GM23338 (cell line): ENCODE measurements around the gene FAM221A. TPM values are rescaled to one million over a fixed set of nuclear protein-coding genes. Genes with fewer than 3 reads are reported as not detected.

Source experiments
- ATAC-seq: fragments of 200-7000 bp; cut with Tn5 transposase; 3 replicates; pipeline ENCODE4 v1.9.1; 2020
- DNase-seq: peaks from one replicate; pipeline ENCODE4 v3.0.0-alpha.2; 2015; ENCODE audit warnings: low spot score
- H2AFZ ChIP-seq: fragments of 200-600 bp; sonication (generic); 2 replicates; pipeline ENCODE4 v1.8.0; 2016; ENCODE audit warnings: antibody characterized with exemption, mild to moderate bottlenecking, moderate library complexity
- H3F3A ChIP-seq: fragments of 200-600 bp; sonication (generic); replicated peaks from 2 replicates; pipeline ENCODE4 v1.8.0; 2017; ENCODE audit warnings: antibody characterized with exemption, mixed run types, low read depth
- H3K27ac ChIP-seq: fragments of 200-600 bp; sonication (generic); 2 replicates; pipeline ENCODE4 v1.6.1; 2016; ENCODE audit warnings: low read depth
- H3K27me3 ChIP-seq: fragments of 200-600 bp; sonication (generic); 2 replicates; pipeline ENCODE4 v1.8.0; 2016; ENCODE audit warnings: mild to moderate bottlenecking, mixed run types, moderate library complexity; ENCODE audit not compliant: insufficient read depth
- H3K36me3 ChIP-seq: fragments of 200-600 bp; sonication (generic); 2 replicates; pipeline ENCODE4 v1.8.0; 2016; ENCODE audit warnings: mild to moderate bottlenecking; ENCODE audit not compliant: insufficient read depth
- H3K4me1 ChIP-seq: fragments of 200-600 bp; sonication (generic); 2 replicates; pipeline ENCODE4 v1.8.0; 2016; ENCODE audit warnings: mild to moderate bottlenecking, moderate library complexity; ENCODE audit not compliant: insufficient read depth
- H3K4me2 ChIP-seq: fragments of 200-600 bp; sonication (generic); 2 replicates; pipeline ENCODE4 v1.7.1; 2017; ENCODE audit warnings: mixed run types
- H3K4me3 ChIP-seq: fragments of 200-600 bp; sonication (generic); 2 replicates; pipeline ENCODE4 v1.6.1; 2016; ENCODE audit warnings: mixed run types
- H3K79me2 ChIP-seq: fragments of 200-600 bp; sonication (generic); replicated peaks from 2 replicates; pipeline ENCODE4 v1.8.0; 2017; ENCODE audit warnings: mild to moderate bottlenecking; ENCODE audit not compliant: insufficient read depth
- H3K9me2 ChIP-seq: fragments of 200-600 bp; sonication (generic); 2 replicates; pipeline ENCODE4 v1.8.0; 2017; ENCODE audit not compliant: insufficient read depth
- H4K20me1 ChIP-seq: fragments of 200-600 bp; sonication (generic); replicated peaks from 2 replicates; pipeline ENCODE4 v1.8.0; 2017; ENCODE audit warnings: mild to moderate bottlenecking; ENCODE audit not compliant: insufficient read depth
- H3K27ac Mint-ChIP-seq: 2 replicates; pipeline ENCODE4 v1.8.0; 2020; ENCODE audit warnings: inconsistent platforms, mild to moderate bottlenecking, moderate library complexity, mixed read lengths
- H3K27me3 Mint-ChIP-seq: 3 replicates; pipeline ENCODE4 v1.8.0; 2022; ENCODE audit warnings: low read depth, mild to moderate bottlenecking, moderate library complexity, mixed read lengths, inconsistent platforms; ENCODE audit not compliant: insufficient read depth, poor library complexity
- H3K36me3 Mint-ChIP-seq: 3 replicates; pipeline ENCODE4 v1.8.0; 2021; ENCODE audit warnings: low read depth, mild to moderate bottlenecking, inconsistent platforms, moderate library complexity, mixed read lengths
- H3K4me1 Mint-ChIP-seq: 3 replicates; pipeline ENCODE4 v1.8.0; 2020; ENCODE audit warnings: mild to moderate bottlenecking, inconsistent platforms, mixed read lengths
- H3K4me3 Mint-ChIP-seq: 3 replicates; pipeline ENCODE4 v1.8.0; 2021; ENCODE audit warnings: moderate library complexity, mild to moderate bottlenecking, inconsistent platforms, mixed read lengths
- H3K9me3 Mint-ChIP-seq: 3 replicates; pipeline ENCODE4 v1.8.0; 2020; ENCODE audit warnings: moderate library complexity, mild to moderate bottlenecking, inconsistent platforms, mixed read lengths
- CREB1 ChIP-seq: fragments of 250-450 bp; sonication (Bioruptor Pico); IDR thresholded peaks from 2 replicates; pipeline ENCODE4 v1.5.0; 2020; ENCODE audit warnings: low read depth, mild to moderate bottlenecking, moderate library complexity
- EZH2 ChIP-seq: fragments of 200-600 bp; sonication (generic); IDR thresholded peaks from one replicate; pipeline ENCODE4 v1.8.0; 2017; ENCODE audit warnings: antibody characterized with exemption, mild to moderate bottlenecking, low read depth; ENCODE audit not compliant: unreplicated experiment
- JUNB ChIP-seq: IDR thresholded peaks from one replicate; pipeline ENCODE4 v1.6.1; 2016; ENCODE audit warnings: antibody characterized with exemption; ENCODE audit not compliant: unreplicated experiment
- NANOG ChIP-seq: IDR thresholded peaks from 2 replicates; pipeline ENCODE4 v1.6.1; 2016; ENCODE audit warnings: antibody characterized with exemption, borderline replicate concordance
- STAT1 ChIP-seq: IDR thresholded peaks from one replicate; pipeline ENCODE4 v1.6.1; 2016; ENCODE audit warnings: antibody characterized with exemption; ENCODE audit not compliant: unreplicated experiment
- ZNF114 ChIP-seq: fragments of 250-450 bp; sonication (Bioruptor Pico); IDR thresholded peaks from 2 replicates; pipeline ENCODE4 v1.5.0; 2020; ENCODE audit warnings: mild to moderate bottlenecking, moderate library complexity
- ZNF331 ChIP-seq: fragments of 250-450 bp; sonication (Bioruptor Pico); IDR thresholded peaks from 2 replicates; pipeline ENCODE4 v1.5.0; 2020; ENCODE audit warnings: low read depth, mild to moderate bottlenecking, moderate library complexity
- polyA plus RNA-seq: library from polyadenylated mRNA; unstranded; fragments of >200 nt; fragmentation: Nextera tagmentation; extraction: Ambion mirVana; gene quantifications from 2 replicates; pipeline ENCODE4 v1.2.1, GENCODE V29; 2016
- total RNA-seq: library from RNA; depleted of rRNA; stranded (reverse); fragments of >200 nt; shearing (Covaris generic); gene quantifications from 2 replicates; pipeline ENCODE4 v1.2.3, GENCODE V29; 2014
- TF ChIP-seq, protein P1 (sequence below), 2 experiments: fragments of 200-600 bp in 1 of 2; sonication (generic) in 1 of 2; conservative IDR thresholded peaks; 2 replicates each; pipeline versions ENCODE4 v1.5.1 to v1.6.1; 2016 to 2017; ENCODE audit warnings: antibody characterized with exemption in 2 of 2, low read depth in 2 of 2, mild to moderate bottlenecking in 2 of 2, moderate library complexity in 1 of 2
- TF ChIP-seq, protein P2 (sequence below): fragments of 250-450 bp; sonication (Bioruptor Pico); IDR thresholded peaks from 2 replicates; pipeline ENCODE4 v1.5.0; 2020; ENCODE audit warnings: mild to moderate bottlenecking, moderate library complexity
- TF ChIP-seq, protein P3 (sequence below): IDR thresholded peaks from 2 replicates; pipeline ENCODE4 v1.6.1; 2016; ENCODE audit warnings: antibody characterized with exemption

The FAM221A gene
- total and polyA plus RNA-seq, 2 experiments from 2014 or later = 31.4 to 35.7 TPM

DNA sequence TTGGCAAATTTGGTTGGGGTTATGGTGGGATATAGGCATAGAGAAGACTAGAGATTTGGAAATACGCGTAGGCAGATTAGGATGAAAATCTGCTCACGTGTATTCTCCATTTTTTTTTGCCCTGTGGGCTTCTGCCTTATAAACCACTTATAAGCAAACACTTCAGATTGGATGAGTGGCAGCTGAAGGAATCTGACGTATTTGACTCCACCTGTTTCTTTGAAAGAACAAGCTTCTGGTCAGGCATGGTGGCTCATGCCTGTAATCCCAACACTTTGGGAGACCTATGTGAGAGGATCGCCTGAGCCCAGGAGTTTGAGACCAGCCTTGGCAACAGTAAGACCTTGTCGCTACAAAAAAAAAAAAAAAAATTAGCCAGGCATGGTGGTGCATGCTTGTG, 35.1 kb downstream of the FAM221A start:
- no peaks in the 10 kb centered on the region for H3K79me2 ChIP-seq
- Mint-ChIP-seq H3K9me3 (no peaks in the 10 kb centered on the region), H3K27me3 (peaks cover 3% of the 10 kb centered on the region)

DNA sequence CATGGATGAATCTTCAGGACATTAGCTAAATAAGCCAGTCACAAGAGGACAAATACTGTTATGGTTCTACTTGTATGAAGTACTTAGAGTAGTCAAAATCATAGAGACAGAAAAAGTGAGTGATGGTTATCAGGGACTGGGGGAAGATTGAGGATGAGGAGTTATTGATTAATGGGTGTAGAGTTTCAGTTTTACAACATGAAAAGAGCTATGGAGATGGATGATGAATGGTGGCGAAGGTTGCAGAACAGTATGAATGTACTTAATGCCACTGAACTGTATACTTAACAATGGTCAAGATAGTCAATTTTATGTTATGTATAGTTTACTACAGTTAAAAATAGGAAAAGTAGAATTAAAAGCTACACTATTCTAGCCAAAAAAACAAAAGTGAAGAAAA, 37.8 kb downstream of the FAM221A start:
- no peak overlapping the region for H3K27ac Mint-ChIP-seq
- no peak overlapping the region for H3K4me3 Mint-ChIP-seq
- Histone ChIP-seq H3K27ac (no peak overlapping the region), H3F3A (no peaks in the 10 kb centered on the region), H3K4me1 (no peaks in the 10 kb centered on the region), H3K4me2 (no peak overlapping the region), H2AFZ (no peak overlapping the region), H3K4me3 (no peak overlapping the region), H3K27me3 (peaks cover 32% of the 10 kb centered on the region), H3K79me2 (no peaks in the 10 kb centered on the region), H3K9me2 (no peaks in the 10 kb centered on the region), H3K36me3 (no peaks in the 10 kb centered on the region), H4K20me1 (no peaks in the 10 kb centered on the region)
- peaks cover 12% of the 10 kb centered on the region for H3K9me3 Mint-ChIP-seq
- ATAC-seq (no peak), DNase-seq (no peak)
- peaks cover 9% of the 10 kb centered on the region; the same call in 2 of the 3 replicates for H3K36me3 Mint-ChIP-seq
- H3K4me1 Mint-ChIP-seq = no peaks in the 10 kb centered on the region
- H3K27me3 Mint-ChIP-seq = peaks cover 16% of the 10 kb centered on the region
- TF ChIP-seq CREB1 (no peak), EZH2 (no peak), ZNF331 (CRISPR knock-in tag) (no peak), ZNF114 (CRISPR knock-in tag) (no peak), JUNB (no peak)
- TF ChIP-seq, protein P1, sequence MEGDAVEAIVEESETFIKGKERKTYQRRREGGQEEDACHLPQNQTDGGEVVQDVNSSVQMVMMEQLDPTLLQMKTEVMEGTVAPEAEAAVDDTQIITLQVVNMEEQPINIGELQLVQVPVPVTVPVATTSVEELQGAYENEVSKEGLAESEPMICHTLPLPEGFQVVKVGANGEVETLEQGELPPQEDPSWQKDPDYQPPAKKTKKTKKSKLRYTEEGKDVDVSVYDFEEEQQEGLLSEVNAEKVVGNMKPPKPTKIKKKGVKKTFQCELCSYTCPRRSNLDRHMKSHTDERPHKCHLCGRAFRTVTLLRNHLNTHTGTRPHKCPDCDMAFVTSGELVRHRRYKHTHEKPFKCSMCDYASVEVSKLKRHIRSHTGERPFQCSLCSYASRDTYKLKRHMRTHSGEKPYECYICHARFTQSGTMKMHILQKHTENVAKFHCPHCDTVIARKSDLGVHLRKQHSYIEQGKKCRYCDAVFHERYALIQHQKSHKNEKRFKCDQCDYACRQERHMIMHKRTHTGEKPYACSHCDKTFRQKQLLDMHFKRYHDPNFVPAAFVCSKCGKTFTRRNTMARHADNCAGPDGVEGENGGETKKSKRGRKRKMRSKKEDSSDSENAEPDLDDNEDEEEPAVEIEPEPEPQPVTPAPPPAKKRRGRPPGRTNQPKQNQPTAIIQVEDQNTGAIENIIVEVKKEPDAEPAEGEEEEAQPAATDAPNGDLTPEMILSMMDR (conservative IDR thresholded peaks at IDR 0.05; ENCODE audit: low read depth in 2 of 2) = no peak
- TF ChIP-seq, protein P2, sequence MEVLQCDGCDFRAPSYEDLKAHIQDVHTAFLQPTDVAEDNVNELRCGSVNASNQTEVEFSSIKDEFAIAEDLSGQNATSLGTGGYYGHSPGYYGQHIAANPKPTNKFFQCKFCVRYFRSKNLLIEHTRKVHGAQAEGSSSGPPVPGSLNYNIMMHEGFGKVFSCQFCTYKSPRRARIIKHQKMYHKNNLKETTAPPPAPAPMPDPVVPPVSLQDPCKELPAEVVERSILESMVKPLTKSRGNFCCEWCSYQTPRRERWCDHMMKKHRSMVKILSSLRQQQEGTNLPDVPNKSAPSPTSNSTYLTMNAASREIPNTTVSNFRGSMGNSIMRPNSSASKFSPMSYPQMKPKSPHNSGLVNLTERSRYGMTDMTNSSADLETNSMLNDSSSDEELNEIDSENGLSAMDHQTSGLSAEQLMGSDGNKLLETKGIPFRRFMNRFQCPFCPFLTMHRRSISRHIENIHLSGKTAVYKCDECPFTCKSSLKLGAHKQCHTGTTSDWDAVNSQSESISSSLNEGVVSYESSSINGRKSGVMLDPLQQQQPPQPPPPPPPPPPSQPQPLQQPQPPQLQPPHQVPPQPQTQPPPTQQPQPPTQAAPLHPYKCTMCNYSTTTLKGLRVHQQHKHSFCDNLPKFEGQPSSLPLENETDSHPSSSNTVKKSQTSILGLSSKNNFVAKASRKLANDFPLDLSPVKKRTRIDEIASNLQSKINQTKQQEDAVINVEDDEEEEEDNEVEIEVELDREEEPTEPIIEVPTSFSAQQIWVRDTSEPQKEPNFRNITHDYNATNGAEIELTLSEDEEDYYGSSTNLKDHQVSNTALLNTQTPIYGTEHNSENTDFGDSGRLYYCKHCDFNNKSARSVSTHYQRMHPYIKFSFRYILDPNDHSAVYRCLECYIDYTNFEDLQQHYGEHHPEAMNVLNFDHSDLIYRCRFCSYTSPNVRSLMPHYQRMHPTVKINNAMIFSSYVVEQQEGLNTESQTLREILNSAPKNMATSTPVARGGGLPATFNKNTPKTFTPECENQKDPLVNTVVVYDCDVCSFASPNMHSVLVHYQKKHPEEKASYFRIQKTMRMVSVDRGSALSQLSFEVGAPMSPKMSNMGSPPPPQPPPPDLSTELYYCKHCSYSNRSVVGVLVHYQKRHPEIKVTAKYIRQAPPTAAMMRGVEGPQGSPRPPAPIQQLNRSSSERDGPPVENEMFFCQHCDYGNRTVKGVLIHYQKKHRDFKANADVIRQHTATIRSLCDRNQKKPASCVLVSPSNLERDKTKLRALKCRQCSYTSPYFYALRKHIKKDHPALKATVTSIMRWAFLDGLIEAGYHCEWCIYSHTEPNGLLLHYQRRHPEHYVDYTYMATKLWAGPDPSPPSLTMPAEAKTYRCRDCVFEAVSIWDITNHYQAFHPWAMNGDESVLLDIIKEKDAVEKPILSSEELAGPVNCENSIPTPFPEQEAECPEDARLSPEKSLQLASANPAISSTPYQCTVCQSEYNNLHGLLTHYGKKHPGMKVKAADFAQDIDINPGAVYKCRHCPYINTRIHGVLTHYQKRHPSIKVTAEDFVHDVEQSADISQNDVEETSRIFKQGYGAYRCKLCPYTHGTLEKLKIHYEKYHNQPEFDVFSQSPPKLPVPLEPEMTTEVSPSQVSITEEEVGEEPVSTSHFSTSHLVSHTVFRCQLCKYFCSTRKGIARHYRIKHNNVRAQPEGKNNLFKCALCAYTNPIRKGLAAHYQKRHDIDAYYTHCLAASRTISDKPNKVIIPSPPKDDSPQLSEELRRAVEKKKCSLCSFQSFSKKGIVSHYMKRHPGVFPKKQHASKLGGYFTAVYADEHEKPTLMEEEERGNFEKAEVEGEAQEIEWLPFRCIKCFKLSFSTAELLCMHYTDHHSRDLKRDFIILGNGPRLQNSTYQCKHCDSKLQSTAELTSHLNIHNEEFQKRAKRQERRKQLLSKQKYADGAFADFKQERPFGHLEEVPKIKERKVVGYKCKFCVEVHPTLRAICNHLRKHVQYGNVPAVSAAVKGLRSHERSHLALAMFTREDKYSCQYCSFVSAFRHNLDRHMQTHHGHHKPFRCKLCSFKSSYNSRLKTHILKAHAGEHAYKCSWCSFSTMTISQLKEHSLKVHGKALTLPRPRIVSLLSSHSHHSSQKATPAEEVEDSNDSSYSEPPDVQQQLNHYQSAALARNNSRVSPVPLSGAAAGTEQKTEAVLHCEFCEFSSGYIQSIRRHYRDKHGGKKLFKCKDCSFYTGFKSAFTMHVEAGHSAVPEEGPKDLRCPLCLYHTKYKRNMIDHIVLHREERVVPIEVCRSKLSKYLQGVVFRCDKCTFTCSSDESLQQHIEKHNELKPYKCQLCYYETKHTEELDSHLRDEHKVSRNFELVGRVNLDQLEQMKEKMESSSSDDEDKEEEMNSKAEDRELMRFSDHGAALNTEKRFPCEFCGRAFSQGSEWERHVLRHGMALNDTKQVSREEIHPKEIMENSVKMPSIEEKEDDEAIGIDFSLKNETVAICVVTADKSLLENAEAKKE (CRISPR knock-in tag) = no peak
- TF ChIP-seq, protein P3, sequence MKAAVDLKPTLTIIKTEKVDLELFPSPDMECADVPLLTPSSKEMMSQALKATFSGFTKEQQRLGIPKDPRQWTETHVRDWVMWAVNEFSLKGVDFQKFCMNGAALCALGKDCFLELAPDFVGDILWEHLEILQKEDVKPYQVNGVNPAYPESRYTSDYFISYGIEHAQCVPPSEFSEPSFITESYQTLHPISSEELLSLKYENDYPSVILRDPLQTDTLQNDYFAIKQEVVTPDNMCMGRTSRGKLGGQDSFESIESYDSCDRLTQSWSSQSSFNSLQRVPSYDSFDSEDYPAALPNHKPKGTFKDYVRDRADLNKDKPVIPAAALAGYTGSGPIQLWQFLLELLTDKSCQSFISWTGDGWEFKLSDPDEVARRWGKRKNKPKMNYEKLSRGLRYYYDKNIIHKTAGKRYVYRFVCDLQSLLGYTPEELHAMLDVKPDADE = no peak

More for the DNA sequence above, 35.1 kb downstream of the FAM221A start:
- H2AFZ ChIP-seq = no peak overlapping the region
- no peaks in the 10 kb centered on the region for H3F3A ChIP-seq
- DNase-seq (no peak), ATAC-seq (no peak)
- H4K20me1 ChIP-seq = no peaks in the 10 kb centered on the region
- H3K9me2 ChIP-seq = no peaks in the 10 kb centered on the region
- H3K36me3 ChIP-seq = no peaks in the 10 kb centered on the region
- no peak overlapping the region for H3K27ac ChIP-seq
- no peaks in the 10 kb centered on the region; the same call in 2 of the 3 replicates for H3K4me1 Mint-ChIP-seq
- H3K4me2 ChIP-seq = no peak overlapping the region
- no peaks in the 10 kb centered on the region for H3K36me3 Mint-ChIP-seq
- H3K27ac Mint-ChIP-seq = no peak overlapping the region
- H3K27me3 ChIP-seq = peaks cover 6% of the 10 kb centered on the region; the same call in 1 of the 2 replicates
- TF ChIP-seq STAT1 (no peak), ZNF331 (CRISPR knock-in tag) (no peak), NANOG (no peak), EZH2 (no peak)
- TF ChIP-seq, protein P3 = no peak
- H3K4me3 Mint-ChIP-seq = no peak overlapping the region
- H3K4me1 ChIP-seq = no peaks in the 10 kb centered on the region
- no peak overlapping the region for H3K4me3 ChIP-seq
